GM12864 (cell line): ENCODE results near the gene POLR2A.

Source experiments
- DNase-seq: peaks from one replicate; pipeline ENCODE4 v3.0.0-alpha.2; 2011; ENCODE audit warnings: low read depth
- H3K4me3 ChIP-seq: 2 replicates; pipeline ENCODE4 v1.5.1; 2011; ENCODE audit warnings: mild to moderate bottlenecking, low read depth, low read length, control low read depth
- CTCF ChIP-seq: IDR thresholded peaks from 2 replicates; pipeline ENCODE4 v1.5.1; 2011; ENCODE audit warnings: low read depth, mild to moderate bottlenecking, moderate library complexity, low read length, control low read depth, inconsistent platforms; ENCODE audit errors: missing control alignments

Gene POLR2A

GRCh38 chr17:7462474-7463371 lies 21.4 kb upstream of the POLR2A start:
- TF ChIP-seq CTCF, result no peak
- no peak for DNase-seq
- H3K4me3 ChIP-seq, result no peak overlapping the region

- DNase-seq, result no peak
- TF ChIP-seq CTCF, result no peak
- H3K4me3 ChIP-seq, result no peak overlapping the region
These were observed 20.8 kb upstream of the POLR2A start for GRCh38 chr17:7463372-7463846.

- DNase-seq, result no peak
- TF ChIP-seq CTCF, result no peak
- no peak overlapping the region for H3K4me3 ChIP-seq
These were observed 20.1 kb upstream of the POLR2A start for GRCh38 chr17:7464081-7464480.

DNA sequence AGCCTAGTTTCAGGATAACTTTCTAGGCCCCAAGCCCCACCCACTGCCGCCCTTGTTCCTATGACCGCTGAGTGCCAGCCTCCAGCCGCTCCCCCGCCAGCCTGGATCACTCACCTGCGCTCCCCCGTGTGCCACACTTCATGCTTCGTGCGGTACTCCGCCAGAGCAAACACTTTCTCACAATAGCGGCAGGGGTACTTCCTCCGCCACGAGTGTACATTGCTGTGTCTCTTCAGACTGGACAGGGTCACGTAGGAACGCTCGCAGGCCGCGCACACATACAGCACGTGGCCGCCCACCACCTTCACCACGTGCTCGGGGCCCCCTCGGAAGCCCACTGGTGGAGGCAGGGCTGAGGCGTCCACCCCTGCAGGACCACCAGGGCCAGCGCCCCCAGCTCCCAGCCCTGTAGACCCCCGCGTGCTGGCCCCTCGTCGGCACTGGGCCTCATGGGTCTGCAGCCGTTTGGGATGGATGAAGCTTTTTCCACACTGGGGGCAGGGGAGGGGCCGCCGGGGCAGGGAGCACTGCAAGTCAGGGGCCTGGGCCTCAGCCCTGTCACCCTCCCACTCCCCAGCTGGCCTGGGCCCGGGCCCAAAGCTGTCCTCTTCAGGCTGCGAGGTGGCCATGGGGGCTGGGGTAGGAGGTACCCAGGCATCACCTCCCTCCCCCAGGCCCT lies 18.4 kb upstream of the POLR2A start:
- H3K4me3 ChIP-seq, result no peak overlapping the region
- no peak for DNase-seq
- no peak for TF ChIP-seq CTCF

DNA sequence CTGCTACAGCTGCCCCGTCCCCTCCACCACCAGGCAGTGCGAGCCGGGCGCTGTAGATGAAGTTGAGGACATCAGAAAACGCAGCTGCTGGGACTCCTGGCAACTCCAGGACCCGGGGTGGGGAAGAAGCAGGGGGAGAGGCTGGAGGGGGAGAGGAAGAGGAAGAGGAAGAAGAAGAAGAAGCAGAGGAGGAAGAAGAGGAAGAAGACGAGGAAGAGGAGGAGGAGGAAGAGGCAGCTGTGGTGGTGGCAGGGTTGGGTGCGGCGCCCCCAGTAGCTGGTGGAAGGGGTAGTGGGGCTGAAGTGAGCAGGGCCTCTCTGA lies 17.9 kb upstream of the POLR2A start:
- DNase-seq, result no peak
- no peak overlapping the region for H3K4me3 ChIP-seq
- no peak for TF ChIP-seq CTCF

DNA sequence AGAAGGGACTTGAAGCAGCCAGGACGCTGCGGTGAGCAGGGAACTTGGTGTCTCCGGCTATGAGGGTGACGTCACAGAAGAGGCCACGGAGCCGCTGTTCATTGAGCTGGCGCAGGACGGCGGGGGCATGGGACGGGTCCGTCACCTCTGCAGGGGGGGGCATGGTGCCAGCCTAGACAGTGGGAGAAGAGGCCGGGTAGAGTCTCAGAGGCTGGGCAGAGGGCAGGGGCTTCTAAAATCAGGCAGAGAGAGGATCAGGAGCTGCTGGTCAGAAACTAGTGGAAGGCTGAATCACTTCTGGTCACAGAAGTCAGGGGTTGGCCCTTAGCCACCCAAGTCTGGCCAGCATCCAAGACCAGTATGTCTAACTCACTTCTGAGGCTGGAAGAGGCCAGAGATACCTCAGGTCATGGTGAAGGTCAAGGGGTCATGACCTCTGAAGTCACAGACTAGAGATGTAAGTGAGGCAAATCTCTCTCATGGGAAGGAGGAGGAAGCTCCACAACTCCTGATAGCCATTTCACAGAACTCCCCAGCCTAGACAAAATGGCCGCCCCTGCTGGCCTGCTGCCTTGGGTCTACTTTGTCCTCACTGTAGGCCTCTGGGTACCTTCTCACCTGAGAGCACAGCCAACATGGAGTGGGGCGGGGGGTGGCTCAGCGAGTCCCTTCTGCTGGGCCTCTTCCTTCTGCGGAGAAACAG lies 17.4 kb upstream of the POLR2A start:
- TF ChIP-seq CTCF, result no peak
- no peak for DNase-seq
- H3K4me3 ChIP-seq, result no peak overlapping the region
